Hematopoietic multipotent progenitor cell treated with erythropoietin and hydrocortisone succinate and interleukin-3 and kit ligand, for 6 days (in vitro differentiated cells): Measurements from ENCODE around the gene LHFPL5.

ENCODE experiments used
- DNase-seq: peaks from one replicate; pipeline ENCODE4 v3.0.0-alpha.2; 2015

Gene LHFPL5

DNA sequence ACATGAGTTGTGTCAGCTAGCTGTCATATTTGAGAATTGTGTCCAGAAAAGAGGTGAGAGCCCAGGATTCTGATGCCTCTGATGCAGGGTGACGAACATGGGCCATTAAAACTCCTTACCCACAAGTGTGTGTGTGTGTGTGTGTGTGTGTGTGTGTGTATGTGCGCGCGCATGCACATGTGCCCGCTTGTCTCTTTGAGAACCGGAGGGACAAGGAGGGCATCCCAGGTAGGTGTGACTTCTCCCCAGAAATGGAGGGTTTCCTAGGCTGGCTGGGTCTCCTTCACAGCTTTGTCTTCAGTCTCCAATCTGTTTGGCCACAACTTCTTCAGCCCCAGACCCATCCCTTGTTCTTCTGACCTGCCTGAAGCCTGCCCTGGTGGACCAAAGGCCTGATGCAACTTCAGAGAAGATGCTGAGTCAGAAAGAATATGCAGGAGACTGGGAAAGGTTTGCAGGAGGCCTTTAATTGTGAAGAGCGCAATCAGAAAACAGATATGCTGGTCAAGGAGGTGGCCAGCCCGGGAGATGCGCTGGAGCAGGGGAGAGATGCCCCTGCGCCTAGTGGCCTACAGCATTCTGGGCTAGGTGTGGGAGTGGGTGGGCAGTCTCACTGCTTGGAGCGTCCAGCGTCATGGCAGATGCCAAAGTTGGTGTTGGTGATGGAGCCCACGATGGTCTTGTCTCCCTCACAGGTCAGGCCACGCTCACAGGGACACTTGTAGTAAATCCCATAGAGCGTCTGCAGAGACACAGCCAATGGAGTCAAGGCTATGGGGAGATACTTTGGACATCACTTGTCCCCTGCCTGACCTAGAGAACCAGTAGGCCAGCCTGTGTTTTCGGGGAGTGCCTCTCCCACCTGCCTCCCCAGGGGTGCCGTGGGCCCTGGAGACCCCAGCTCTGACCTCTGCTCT is 10.4 kb upstream of the LHFPL5 start:
- no peak for DNase-seq

DNA sequence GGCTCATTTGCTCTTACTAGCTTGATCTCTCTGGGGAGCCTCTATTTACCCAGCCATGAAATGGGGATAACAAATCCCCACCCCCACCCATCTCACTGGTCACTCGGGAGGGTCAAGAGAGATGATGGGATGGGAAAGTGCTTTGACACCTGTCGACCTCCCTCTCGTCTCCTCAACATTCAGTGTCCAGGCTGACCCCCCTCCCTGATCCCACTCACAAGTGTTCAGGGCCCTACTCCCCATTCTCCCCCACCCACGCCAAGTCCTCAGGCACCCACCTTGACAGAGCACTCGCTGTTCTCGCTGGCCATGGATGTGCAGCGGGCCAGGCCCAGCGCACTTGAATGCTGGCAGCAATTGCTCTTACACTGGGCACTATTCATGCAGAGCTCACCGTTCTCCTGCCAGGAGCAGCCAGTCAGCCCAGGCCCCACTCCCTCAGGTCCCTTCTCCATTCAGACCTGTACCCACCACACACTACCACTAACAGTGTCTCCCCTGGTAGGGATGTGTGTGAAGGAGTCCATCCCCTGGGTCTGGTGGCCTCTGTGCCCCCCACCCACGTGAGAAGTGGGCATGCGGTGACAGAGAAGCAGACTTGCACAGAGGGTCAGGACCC is 9.6 kb upstream of the LHFPL5 start:
- no peak for DNase-seq

DNA sequence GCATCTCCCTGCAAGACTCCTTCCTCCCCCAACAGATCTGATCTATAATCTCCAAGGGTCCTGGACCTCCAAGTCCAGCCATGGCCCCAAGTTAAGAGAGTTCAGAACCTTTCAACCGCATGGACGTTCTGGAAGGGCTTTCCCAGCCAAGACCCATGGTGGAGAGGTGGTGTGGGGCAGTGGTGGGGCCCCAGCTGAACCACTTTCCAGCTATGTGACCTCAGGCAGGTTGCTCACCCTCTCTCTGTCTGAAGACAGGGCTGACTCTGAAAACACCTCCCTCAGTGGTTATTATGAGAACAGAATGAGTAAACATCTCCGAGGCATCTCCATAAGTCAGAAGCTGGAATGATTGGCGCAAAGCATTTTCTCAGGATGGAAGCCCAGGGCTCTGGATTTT is 8.9 kb upstream of the LHFPL5 start:
- no peak for DNase-seq

DNA sequence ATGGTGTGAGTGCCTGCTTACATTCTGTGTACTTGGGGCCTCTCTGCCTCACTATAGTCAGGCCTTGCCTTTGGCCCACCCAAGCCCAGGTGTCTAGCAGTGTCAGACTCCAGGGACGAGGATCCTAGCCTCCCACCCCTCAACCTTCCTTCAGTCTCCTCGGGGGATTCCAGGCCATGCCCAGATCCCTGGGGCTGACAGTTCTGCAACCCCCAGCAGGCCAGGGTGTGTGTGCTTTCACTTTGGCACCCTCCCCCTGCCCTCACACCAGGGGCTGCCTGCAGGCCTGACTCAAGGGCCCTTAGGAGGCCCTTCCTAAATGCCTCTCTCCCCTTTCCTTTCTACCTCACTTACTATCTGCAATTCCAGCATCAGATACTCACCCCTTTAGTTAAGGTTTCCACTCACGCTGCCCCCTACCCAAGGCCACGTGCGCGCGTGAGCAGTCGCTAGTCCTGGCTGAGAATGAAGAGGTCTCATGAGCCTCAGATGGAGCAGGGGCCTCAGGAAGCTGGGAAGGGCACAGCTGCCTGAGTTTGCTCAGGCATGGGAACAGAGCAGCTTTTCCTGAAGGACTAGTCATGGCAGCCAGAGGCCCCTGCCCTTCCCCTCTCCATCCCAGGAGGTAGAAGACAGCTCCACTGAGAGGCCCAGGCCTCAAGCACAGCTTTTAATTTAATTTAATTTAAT is 7.2 kb upstream of the LHFPL5 start:
- DNase-seq = no peak

DNA sequence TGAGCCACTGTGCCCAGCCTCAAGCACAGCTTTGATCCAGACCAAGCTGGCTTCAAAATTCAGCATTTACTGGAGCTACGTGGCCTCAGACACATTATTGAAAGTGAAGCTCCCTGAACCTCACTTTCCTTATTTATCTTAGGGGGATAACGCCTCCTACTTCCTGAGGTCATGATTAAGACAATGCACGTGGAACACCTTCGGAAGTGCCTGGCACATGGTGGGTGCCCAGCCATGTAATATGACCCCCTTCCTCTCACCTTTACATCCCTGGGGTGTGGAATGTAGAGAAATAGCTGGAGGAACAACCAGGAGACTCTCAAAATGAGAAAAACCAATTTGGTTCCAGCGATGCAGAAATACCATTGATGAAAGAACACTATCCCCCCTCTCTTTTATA is 6.4 kb upstream of the LHFPL5 start:
- DNase-seq = no peak

DNA sequence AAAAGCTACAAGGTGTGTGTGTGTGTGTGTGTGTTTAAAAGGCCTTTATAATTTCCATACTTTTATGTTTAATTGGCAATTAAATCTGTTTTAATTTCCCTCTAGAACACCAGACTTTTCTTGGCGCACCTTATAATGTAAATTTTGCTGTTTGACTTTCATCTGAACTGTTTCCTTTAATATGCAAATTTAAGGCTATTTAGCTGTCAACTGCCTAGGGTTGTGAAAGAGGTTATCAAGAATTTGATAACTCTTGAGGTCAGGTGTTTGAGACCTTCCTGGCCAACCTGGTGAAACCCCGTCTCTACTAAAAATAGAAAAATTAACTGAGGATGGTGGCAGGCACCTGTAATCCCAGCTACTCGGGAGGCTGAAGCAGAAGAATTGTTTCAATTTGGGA is 4.0 kb upstream of the LHFPL5 start:
- DNase-seq = no peak

DNA sequence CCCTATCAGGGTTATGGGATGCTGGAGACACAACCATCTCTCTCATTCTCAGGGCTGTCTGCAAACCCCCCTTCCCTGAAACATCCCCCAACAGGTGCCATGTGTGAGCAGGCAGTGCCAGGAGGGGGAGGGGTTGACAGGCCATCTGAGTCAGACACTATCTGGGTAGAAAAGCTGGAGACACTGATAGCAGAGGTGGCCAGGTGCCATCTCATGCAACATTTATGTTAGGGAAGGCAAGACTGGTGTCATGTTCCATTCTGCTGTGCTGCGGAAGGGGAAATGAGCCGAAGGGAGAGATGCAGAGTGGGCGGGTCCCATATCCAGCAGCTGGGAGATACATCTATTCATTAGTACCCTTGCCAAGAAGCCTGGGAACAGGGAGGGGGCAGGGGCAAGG is 3.5 kb downstream of the LHFPL5 start:
- no peak for DNase-seq

DNA sequence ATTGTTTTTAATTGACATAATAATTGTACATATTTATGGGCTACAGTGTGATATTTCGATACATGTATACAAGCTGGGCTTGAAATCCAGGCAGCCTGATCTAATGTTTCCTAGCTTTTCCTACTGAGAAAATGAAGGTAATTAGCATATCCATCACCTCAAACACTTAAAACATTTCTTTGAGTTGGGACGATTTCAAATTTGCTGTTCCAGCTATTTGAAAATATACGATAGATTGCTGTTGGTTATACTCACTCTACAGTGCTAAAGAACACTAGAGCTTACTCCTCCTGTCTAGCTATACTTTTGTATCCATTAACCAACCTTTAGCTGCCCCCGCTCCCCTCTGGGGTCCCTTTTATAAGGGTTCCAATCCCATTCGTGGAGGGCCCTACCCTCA is 4.7 kb downstream of the LHFPL5 start:
- DNase-seq = no peak

DNA sequence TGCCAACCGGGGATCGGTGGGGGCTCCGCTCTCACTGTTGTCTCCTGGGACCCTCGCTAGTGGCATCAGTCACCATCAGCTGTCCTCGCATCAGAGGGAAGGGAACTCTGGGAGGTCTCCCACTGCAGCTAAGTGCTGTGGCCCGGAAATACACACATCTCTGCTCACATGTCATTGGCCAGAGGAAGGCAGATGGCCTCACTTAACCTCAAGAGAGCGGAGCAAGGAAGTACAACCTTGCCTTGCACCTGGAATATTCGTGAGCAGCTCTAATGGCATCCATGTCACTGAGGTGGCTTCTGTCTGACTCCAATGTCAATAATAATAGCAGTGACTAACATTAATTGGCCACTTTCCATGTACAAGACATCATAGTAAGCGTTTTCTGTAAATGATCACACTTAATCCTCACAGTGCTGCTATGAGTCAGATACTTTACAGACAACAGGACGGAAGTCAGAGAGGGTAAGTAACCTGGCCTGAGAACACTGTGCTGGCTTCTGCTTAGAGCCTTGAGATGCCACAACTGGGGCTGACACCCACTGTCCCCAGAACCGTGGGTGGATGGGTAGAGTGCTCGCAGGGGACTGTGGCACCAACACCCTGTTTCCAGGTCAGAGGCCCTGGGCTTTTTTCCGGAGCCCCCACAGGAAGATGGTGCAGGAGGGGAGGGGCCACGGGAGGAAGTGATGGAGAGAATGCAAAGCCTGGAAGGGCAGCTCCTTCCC is 6.0 kb downstream of the LHFPL5 start:
- DNase-seq = no peak

DNA sequence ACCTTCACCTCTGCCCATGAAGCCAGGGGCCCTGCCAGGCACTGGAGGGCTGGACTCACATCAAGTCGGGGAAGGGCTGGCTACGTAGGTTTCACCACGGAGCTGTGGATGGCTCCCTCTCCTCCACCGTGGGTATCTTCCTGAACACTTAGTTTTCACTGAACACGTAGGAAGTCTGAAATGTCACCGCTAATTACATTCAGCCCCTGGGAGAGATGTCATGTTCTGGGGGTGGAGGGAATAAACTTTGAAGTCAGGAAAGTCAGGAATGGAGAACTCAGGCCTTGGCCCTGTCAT is 6.5 kb downstream of the LHFPL5 start:
- no peak for DNase-seq

DNA sequence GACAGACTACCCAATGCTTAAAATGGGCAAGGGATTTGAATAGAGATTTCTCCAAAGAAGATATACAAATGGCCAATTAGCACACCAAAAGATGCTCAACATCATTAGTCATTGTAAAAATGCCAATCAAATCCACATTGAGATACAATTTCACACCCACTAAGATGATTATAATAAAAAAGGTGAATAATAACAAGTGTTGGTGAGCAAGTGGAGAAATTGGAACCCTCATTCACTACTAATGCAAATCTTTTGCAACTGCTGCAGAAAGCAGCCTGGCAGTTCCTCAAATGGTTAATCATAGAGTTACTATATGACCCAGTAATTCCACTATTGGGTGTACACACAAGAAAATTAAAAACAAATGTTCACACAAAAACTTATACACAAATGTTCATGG is 12.4 kb downstream of the LHFPL5 start:
- no peak for DNase-seq

DNA sequence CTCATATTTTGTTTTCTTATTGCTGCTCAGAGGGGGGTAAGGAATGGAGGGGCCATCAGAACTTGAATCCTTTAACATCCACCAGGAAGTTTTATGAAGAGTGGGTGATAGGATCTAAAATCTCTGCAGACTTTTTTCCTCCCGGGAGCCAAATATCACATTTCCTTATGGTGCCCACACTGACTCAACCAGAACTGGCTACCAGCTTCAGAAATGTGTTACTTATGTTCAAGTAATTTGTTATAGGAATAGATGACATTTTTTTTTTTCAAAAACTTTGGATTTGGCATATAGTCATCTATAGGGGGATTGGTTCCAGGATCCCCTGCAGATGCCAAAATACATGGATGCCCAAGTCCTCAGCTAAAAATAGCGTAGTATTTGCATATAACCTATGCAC is 18.4 kb downstream of the LHFPL5 start:
- no peak for DNase-seq

DNA sequence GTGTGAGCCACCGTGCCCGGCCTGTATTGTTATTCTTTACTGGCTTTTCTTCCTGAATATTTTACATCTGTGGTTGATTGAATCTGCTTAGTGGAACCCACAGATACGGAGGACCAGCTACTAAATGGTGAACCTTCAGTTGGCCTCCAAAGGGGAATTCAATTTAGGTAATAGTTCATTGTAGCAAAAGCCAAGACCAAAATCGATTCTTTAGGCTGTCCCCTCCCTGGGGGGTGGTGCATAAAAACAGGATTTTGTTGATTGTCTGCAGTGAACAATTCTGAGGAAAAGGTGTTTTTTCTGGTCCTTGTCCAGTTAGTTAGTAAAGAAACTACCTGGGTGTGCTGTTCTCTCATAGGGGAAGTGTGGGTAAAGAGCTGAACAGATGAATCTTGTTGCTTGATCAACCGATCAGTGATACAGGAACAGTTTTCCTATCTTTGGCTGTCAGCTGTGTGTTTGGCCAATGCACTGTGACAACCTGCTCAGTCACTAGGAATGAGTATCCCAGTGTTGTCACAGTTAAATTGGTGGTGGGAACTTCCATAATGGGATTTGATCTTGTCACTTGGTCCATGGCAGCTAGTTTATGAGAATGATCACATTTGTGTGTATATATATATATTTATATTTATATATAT is 19.5 kb downstream of the LHFPL5 start:
- DNase-seq = no peak

DNA sequence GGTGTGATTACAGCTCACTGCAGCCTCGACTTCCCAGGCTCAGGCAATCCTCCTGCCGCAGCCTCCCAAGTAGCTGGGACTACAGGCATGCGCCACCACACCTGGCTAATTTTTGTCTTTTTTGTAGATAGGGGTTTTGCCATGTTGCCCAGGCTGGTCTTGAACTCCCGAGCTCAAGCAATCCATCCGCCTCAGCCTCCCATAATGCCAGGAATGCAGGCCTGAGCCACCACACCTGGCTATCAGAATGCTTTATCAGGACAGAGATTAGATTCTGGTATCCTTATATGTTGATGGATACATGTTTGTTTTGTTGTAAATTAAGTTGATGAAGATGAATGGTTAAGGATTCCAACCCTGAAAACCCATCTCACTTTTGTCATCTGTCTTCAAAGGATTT is 24.2 kb downstream of the LHFPL5 start:
- DNase-seq = no peak

DNA sequence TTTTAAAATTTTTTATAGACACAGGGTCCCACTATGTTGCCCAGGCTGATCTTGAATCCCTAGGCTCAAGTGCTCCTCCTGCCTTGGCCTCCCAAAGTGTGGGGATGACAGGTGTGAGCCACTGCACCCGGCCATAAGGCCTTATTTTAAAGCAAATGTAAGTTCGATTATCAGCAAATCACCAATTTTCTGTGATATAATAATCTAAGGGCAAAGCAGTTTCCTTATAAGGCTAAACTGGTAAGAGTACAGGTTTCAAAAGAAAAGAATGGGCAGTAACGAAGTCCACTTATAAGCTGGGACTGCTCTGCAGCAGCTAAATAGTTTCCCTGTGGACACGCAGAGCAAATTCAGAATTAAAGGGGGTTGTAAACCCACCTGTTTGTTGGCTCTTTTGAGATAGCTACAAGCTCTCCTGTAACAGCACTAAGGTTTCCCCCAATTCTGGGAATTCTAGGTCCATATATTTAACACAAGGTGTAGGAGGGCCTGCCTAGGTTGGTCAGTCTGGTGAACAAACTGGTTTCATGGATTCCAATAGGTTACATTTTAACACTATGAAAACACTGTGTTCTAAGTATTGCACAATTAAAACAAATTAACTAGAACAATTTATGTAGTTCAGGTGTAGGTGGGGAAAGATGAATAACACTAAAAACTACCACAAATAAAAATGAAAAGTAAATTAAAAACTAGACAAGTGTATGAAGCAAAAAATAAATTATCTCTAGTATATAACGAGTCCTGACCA is 26.3 kb downstream of the LHFPL5 start:
- no peak for DNase-seq

DNA sequence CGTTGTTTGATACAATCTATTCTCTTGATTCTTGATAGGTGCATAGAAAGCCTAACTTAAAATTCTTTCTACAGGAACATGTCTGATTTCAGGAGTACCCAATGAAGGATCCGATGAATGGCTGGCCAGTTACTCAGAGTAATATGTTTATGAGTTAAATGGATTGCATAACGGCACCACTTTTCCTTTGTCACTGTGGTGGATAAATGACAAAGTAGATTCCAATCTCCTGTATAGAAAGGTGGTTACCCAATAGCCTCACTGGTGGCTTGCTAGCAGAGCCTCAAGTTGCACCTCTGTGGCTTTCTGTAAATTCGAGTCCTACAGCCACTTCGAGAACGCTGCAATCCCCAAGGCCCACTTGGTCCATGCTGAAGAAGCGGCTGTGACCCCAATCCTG is 28.4 kb downstream of the LHFPL5 start:
- DNase-seq = peak; percentile 85

DNA sequence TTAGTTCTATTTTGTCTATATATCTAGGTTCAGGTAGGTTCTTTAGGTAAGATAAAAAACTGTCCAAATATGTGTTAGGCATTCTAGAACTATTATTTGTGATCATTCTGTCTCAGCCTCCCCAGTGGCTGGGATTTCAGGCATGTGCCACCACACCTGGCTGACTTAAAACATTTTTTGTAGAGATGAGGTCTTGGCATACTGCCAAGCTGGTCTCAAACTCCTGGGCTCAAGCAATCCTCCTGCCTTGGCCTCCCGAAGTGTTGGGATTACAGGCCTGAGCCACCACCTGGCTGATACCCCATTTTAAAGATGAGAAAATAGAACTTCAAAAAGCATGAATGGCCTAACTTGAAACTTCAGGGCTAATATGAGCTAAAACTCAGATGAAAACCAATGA is 33.9 kb downstream of the LHFPL5 start:
- DNase-seq = no peak

DNA sequence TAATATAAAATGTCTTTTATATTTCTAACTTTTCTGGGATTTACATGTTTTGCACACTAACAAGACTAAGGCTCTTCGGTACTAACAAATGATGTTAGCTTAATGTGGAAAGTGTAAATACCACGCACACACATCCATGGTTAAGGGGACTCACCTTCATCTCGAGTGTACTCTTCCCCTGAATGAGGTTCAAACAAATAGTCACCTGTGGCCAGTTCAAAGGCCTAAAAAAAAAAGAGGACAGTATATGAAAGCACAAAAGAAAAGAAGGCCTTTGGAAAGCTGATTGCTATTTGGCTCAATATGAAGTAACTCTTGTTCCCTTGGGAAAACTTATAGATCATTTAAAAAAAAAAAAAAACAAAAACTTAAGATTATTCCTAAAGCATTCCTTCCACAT is 37.2 kb downstream of the LHFPL5 start:
- no peak for DNase-seq

DNA sequence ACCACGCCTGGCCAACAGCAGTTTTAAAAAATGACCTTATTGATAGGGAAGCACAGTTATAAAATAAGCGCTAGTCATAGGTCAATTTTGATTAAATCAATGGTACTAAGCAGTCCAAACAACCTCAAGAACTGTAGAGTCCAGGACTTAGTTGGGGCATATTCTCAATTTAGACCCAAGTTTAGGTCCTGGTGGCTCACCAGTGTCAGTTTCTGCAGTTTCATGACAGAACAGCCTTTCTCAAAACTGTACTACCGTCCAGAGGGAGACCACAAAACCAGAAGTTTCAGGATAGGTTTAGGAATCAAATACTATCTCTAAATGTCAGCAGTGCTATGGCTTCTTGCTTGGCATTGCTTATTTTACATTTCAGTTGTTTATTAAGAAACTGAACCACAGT is 39.1 kb downstream of the LHFPL5 start:
- DNase-seq = no peak

DNA sequence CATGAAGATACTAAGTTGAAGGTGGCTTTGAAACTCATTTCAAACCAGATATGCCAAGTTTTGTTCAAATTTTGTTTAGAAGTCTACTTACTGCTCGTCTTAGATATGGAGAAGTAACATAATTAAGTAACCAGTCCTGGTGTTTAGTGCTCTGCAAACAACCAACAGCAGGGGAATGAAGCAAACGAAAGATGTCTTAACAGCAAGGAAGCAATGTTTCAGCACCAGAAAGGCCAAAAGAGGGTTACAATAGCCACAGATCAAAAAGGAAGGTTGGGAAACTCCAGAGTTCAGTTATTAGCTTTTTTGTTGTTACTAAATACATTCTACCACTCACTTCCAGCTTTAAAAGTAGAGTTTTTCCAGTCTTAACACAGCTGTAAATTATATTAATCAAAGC is 45.1 kb downstream of the LHFPL5 start:
- peak; percentile 56 for DNase-seq

DNA sequence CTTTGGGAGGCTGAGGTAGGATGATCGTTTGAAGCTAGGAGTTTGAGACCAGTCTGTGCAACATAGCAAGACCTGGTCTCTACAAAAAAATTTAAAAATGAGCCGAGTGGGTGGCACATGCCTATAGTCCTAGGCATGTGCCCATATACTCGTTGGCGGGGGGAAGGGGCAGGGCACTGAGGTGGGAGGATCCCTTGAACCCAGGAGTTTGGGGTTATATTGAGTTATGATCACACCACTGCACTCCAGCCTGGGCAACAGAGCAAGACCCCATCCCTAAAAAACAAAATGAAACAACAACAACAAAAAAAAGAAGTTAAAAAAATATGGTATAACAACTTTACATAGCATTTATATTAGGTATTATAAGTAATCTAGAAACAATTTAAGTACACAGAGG is 47.8 kb downstream of the LHFPL5 start:
- DNase-seq = no peak

DNA sequence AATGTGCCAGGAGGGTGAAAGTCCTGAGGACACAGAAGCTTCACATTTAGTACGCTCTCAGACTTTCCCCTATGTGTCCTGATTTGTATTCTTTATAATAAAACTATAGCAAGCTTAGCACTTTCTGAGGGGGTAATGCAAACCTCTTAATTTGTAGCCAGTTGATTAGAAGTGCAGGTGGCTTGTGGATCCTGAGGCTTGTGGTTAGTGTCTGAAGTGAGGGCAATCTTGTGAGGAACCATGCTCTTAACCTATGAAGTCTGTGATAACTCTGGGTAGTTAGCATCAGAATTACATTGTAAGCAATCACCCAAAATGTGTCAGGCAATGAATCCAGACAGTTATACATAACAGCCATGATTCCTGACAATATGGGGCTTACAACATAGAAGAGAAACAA is 51.1 kb downstream of the LHFPL5 start:
- DNase-seq = no peak
